22Rv1 (cell line): Measurements from ENCODE around the gene LHPP.

Experiments
- H3K27ac ChIP-seq: fragments of 450-650 bp; 2 replicates; pipeline ENCODE4 v1.5.1; 2017
- ZFX ChIP-seq: fragments of 450-650 bp; IDR thresholded peaks from 2 replicates; pipeline ENCODE4 v1.6.1; 2017; ENCODE audit warnings: antibody characterized with exemption, borderline replicate concordance
- TF ChIP-seq, protein P1 (sequence below): fragments of 450-650 bp; IDR thresholded peaks from 2 replicates; pipeline ENCODE4 v1.5.1; 2017; ENCODE audit warnings: mild to moderate bottlenecking

LHPP gene

DNA sequence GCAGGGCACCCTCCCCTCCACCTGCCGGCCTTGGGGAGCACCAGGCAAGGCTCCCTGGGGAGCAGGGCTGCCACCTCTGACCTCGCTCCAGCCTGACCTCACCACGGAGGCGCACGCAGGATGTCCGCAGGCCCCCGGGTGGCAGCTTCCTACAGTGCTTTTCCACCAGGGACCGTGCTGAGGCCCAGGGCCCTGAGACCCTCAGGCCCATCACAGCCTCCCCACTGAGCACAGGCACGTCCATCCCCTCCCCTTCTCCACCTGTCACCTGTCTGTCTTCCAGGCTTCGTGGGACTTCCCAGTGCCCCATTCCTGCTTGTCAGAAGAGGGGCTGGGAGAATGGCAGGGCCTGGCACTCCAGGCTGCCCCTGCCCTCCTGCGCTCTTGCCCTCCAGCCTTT, 90.1 kb downstream of the LHPP start:
- H3K27ac ChIP-seq: no peak overlapping the region
- TF ChIP-seq, protein P1, sequence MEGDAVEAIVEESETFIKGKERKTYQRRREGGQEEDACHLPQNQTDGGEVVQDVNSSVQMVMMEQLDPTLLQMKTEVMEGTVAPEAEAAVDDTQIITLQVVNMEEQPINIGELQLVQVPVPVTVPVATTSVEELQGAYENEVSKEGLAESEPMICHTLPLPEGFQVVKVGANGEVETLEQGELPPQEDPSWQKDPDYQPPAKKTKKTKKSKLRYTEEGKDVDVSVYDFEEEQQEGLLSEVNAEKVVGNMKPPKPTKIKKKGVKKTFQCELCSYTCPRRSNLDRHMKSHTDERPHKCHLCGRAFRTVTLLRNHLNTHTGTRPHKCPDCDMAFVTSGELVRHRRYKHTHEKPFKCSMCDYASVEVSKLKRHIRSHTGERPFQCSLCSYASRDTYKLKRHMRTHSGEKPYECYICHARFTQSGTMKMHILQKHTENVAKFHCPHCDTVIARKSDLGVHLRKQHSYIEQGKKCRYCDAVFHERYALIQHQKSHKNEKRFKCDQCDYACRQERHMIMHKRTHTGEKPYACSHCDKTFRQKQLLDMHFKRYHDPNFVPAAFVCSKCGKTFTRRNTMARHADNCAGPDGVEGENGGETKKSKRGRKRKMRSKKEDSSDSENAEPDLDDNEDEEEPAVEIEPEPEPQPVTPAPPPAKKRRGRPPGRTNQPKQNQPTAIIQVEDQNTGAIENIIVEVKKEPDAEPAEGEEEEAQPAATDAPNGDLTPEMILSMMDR: no peak
- no peak for TF ChIP-seq ZFX

DNA sequence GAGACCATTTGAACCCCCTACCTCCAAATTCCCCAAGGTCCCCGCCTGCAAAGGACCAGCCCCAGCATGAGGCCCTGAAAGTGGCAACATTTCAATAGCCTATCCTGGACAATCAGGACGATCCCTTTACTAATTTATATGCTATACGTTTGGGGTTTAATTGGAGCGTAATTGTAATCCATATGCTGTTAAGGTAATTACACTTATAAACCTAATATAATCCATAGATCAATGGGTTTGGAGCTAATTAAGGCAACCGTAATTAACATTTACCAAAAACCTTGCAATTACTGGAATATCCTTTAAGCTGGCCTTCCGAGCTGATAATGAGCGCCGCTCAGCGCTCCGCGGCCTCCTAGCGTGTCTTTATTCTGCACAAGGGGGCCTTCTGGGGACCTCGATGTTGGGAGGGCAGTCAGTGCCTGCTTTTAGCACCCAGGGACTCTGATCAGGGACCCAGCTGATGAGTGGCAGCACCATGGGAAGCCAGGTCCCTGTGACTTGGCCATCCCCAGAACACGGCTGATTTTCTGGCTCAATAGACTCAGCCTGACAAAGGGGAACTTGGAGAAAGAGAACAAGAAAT, 91.2 kb downstream of the LHPP start:
- no peak overlapping the region for H3K27ac ChIP-seq
- no peak for TF ChIP-seq ZFX
- TF ChIP-seq, protein P1: no peak

DNA sequence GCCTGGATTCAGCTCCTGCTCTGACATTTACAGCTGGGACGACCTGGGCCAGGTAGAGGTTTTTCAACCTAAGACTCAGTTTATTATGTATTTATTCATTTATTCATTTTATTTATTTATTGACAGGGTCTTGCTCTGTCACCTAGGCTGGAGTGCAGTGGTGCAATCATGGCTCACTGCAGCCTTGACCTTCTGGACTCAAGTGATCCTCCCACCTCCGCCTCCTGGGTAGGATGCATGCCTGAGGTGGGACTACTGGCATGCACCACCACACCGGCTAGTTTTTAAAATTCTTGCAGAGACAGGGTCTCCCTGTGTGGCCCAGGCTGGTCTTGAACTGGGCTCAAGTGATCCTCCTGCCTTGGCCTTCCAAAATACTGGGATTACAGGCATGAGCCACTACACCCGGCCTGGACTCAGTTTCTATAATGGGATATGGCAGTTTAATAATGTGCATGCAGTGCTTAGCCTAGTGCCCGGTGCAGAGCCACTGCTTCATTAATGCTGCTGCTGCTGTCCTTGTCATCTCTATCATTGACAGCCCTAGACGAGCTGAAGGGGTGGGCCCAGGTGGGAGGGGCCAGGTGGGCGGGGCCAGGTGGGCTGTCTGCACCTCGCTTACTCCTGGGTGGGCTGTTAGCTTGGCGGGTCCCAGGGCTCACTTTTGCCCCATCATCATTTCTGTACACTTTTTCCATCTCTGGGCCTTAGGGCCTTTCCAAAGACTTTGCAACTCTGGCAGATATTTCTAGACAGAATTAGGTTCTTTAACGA, 92.6 kb downstream of the LHPP start:
- no peak overlapping the region for H3K27ac ChIP-seq
- TF ChIP-seq ZFX: no peak
- TF ChIP-seq, protein P1: no peak

- no peak for TF ChIP-seq ZFX
- TF ChIP-seq, protein P1: no peak
- H3K27ac ChIP-seq: no peak overlapping the region
Measured at GRCh38 chr10:124557167-124557566, 95.5 kb downstream of the LHPP start.

DNA sequence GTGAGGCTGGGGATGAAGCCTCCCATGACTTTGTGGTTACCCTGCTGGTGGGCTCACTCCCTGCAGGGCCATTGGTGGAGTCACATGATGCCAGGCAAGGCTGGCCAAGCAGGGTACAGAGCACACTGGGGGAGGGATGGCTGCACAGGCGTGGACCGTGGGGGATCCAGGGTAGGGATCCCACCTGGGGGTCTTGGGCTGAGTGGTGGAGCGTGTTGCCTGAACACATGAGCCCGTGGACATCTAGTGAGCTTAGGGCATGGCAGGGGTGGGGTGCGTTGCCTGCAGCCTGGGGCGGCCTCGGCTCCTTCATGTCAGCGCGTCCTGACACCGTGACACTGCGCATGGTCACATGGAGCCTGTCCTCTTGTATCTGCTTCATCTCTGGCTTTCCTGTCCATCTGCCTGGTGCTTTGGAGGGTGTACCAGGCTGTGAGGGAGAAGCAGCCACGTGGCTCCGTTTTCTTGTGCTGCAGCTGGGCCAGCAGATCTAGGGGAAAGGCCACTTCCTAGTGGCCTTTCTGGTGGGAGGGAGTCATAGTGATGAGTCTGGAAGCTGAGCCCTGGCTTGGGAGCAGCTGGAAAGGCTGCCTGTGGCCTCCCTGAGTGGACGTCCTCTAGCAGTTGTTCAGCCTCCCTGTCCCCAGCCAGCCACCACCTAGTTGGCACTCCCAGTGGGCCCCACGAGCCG, 96.2 kb downstream of the LHPP start:
- no peak overlapping the region for H3K27ac ChIP-seq
- TF ChIP-seq, protein P1: no peak
- no peak for TF ChIP-seq ZFX

GRCh38 chr10:124558339-124559321, 97.0 kb downstream of the LHPP start:
- TF ChIP-seq ZFX: no peak
- TF ChIP-seq, protein P1: no peak
- no peak overlapping the region for H3K27ac ChIP-seq
